Esophagus squamous epithelium (tissue), 4 donors: ENCODE results near the gene GPR146.

ENCODE experiments used
- POLR2A ChIP-seq, 4 donors: fragments of 450-650 bp; IDR thresholded peaks; one replicate each; pipeline ENCODE4 v1.6.1; 2017; ENCODE audit warnings: antibody characterized with exemption in 4 of 4, mild to moderate bottlenecking in 4 of 4, moderate library complexity in 3 of 4
- TF ChIP-seq, protein P1 (sequence below), 6 experiments: fragments of 450-650 bp in 4 of 6; fragments of 200-600 bp in 2 of 6; sonication (generic) in 2 of 6; IDR thresholded peaks; one replicate each; pipeline ENCODE4 v1.5.1; 2016 to 2019; ENCODE audit warnings: antibody characterized with exemption in 6 of 6, mild to moderate bottlenecking in 4 of 6, moderate library complexity in 4 of 6

DNA sequence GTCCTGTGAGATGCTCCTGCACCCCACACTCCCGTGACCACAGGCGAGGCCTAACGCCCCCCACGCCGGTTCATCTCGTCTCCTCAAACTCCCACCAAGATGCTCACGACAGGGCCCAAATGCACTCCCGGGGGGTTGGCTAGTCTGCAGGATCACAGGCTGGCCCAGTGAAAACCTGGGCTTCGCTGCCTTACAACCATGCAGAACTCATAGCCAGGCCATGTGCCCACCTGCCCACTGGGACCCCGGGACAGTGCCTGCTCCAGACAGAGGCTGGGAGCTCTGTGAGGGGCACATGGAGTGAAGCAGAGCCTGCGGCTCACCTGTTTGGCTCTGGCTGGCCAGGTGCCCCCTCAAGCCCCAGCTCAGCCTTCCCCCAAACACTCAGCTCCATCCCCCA, 34.2 kb downstream of the GPR146 start:
- TF ChIP-seq POLR2A (IDR thresholded peaks at IDR 0.05), result no peak
- TF ChIP-seq, protein P1, sequence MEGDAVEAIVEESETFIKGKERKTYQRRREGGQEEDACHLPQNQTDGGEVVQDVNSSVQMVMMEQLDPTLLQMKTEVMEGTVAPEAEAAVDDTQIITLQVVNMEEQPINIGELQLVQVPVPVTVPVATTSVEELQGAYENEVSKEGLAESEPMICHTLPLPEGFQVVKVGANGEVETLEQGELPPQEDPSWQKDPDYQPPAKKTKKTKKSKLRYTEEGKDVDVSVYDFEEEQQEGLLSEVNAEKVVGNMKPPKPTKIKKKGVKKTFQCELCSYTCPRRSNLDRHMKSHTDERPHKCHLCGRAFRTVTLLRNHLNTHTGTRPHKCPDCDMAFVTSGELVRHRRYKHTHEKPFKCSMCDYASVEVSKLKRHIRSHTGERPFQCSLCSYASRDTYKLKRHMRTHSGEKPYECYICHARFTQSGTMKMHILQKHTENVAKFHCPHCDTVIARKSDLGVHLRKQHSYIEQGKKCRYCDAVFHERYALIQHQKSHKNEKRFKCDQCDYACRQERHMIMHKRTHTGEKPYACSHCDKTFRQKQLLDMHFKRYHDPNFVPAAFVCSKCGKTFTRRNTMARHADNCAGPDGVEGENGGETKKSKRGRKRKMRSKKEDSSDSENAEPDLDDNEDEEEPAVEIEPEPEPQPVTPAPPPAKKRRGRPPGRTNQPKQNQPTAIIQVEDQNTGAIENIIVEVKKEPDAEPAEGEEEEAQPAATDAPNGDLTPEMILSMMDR (IDR thresholded peaks at IDR 0.05), result no peak
